ENCODE measurements around the gene COMMD8. TPM values are rescaled to one million over a fixed set of nuclear protein-coding genes. Genes with fewer than 3 reads are reported as not detected.

The COMMD8 gene
- total RNA-seq, 6 donors from 2014 or later = 6.3 to 17.2 (median 15.3) TPM

DNA sequence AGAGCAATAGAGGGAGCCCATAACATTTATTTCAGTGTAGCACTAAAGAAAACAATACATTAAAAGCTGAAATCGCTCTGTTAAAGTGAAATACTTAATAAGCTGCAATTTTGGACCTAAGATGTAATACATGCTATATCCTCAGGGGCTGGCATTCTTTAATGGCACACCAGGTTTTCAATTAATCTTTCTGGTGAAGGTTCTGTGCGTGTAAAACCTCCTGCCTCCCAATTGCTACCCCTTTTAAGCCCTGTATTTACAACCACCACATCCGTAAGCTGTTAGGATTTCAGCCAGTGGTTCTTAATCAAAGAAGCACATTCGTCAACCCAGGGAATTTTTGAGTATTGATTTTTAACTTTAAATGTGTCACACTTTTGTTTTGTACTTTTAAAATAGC is 7.6 kb upstream of the COMMD8 start:
- ATAC-seq (ENCODE audit: low FRiP score in 2 of 2) (no peak), DNase-seq (no peak)
- TF ChIP-seq POLR2AphosphoS5 (IDR thresholded peaks at IDR 0.05) (no peak), EP300 (IDR thresholded peaks at IDR 0.05) (no peak), POLR2A (IDR thresholded peaks at IDR 0.05) (no peak)
- TF ChIP-seq, protein P1, sequence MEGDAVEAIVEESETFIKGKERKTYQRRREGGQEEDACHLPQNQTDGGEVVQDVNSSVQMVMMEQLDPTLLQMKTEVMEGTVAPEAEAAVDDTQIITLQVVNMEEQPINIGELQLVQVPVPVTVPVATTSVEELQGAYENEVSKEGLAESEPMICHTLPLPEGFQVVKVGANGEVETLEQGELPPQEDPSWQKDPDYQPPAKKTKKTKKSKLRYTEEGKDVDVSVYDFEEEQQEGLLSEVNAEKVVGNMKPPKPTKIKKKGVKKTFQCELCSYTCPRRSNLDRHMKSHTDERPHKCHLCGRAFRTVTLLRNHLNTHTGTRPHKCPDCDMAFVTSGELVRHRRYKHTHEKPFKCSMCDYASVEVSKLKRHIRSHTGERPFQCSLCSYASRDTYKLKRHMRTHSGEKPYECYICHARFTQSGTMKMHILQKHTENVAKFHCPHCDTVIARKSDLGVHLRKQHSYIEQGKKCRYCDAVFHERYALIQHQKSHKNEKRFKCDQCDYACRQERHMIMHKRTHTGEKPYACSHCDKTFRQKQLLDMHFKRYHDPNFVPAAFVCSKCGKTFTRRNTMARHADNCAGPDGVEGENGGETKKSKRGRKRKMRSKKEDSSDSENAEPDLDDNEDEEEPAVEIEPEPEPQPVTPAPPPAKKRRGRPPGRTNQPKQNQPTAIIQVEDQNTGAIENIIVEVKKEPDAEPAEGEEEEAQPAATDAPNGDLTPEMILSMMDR (IDR thresholded peaks at IDR 0.05) = no peak
- no peaks in the 10 kb centered on the region for H3K4me1 ChIP-seq
- H3K9me3 ChIP-seq = no peaks in the 10 kb centered on the region
- no peaks in the 10 kb centered on the region for H3K36me3 ChIP-seq
- no peaks in the 10 kb centered on the region for H3K27me3 ChIP-seq
- H3K27ac ChIP-seq = no peak overlapping the region
- WGBS, 2 donors = 65 to 67% methylated on average over 4 of the region's 4 CpGs
- H3K4me3 ChIP-seq = no peak overlapping the region

DNA sequence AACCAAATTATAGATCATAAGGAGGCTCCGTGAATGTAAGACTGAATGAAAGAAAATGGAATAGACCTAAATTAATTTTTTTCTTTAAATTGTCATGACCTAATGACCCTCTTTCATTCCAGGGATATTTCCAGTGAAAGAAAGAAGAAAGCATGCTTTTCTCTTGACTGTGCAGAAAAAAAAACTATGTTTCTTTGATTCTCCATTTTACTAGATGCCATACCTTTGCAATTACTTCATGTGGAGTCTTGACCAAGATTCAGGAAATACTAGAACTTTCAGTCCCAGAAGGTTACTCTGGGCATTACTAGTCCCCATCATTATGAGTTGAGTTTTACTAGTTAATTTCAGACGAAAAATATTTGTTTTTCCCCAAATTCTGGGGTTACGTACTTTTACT is 6.4 kb upstream of the COMMD8 start:
- H3K4me1 ChIP-seq = no peaks in the 10 kb centered on the region
- ATAC-seq (ENCODE audit: low FRiP score in 2 of 2) = no peak
- H3K27ac ChIP-seq = no peak overlapping the region
- TF ChIP-seq EP300 (IDR thresholded peaks at IDR 0.05) = no peak
- TF ChIP-seq, protein P1 (IDR thresholded peaks at IDR 0.05) = no peak
- no peaks in the 10 kb centered on the region for H3K9me3 ChIP-seq
- H3K27me3 ChIP-seq = no peaks in the 10 kb centered on the region
- WGBS, 2 donors = 92 to 93% methylated on average over 3 of the region's 3 CpGs
- no peaks in the 10 kb centered on the region for H3K36me3 ChIP-seq
- no peak for DNase-seq
- H3K4me3 ChIP-seq = no peak overlapping the region

DNA sequence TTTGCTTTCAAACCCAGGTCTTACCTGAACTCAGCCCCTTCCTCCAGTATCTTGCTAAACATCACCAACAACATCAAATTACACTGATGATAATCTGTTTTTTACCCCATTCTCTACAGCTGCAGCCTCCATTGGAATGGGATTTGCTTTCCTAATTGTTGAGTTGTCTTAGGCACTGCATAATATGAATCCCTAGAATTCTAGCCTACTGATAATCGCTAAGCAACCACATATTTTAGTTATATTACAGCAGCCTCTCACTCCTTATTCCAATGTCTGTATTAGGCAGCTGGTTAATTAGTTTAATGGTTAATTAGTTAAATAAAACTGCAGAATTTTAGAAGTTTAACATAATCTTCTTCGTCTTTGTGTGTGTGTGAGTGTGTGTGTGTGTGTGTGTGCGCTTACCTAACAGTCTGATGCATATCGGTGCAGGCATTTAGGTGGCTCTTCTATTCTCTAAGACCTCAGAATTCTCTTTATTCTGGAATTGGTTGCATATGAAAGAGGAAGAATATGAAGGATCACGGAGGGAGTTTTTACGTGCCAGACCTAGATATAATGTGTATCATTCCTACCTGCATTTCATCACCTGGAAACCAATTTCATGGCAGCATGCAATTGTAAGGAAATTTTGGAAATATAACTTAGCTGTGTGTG is 5.3 kb upstream of the COMMD8 start:
- ATAC-seq (ENCODE audit: low FRiP score in 2 of 2) = no peak
- no peak for DNase-seq
- no peak overlapping the region for H3K27ac ChIP-seq
- H3K36me3 ChIP-seq = no peaks in the 10 kb centered on the region
- H3K4me1 ChIP-seq = peaks cover 0 to 5% (median 1%) of the 10 kb centered on the region in 4 donors
- H3K9me3 ChIP-seq = no peaks in the 10 kb centered on the region
- 75 to 80% methylated on average over 6 of the region's 6 CpGs for WGBS, 2 donors
- TF ChIP-seq POLR2A (IDR thresholded peaks at IDR 0.05) = no peak
- H3K4me3 ChIP-seq = no peak overlapping the region
- no peaks in the 10 kb centered on the region for H3K27me3 ChIP-seq

DNA sequence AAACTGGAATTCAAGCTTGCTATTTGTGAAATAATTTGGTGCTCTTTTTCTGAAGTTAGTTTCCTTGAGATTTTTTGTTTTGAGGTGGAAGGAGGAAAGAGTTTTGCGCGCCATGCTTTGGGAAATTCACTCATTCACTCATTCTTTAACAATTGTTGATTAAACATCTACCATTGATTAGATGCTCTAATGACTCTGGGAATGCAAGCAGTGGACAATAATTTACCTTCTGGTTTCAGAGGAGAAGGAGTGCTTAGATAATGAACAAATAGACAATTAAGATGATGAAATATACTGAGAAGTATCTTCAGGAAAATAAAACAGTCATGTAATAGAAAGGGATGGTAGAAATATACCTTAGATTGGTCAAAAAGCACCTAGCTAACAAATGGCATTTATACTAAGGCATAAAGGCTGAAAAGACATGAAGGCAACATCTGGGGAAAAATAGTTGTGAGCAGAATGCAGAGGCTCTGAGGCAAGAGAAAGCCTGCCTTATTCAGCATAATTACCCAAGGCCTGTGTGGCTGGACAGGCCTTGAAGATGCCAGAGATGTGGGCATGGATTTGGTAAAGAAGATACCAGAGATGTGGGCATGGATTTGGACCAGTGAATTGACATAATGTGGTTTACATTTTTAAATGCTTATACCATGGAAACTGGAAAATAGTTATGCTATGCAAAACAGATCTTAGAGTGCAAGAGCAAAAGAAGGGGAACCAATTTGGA is 2.7 kb upstream of the COMMD8 start:
- Histone ChIP-seq H3K27ac (no peak overlapping the region), H3K4me1 (peaks cover 5 to 19% (median 7%) of the 10 kb centered on the region in 4 donors), H3K27me3 (no peaks in the 10 kb centered on the region), H3K36me3 (no peaks in the 10 kb centered on the region), H3K9me3 (no peaks in the 10 kb centered on the region), H3K4me3 (no peak overlapping the region)
- ATAC-seq (ENCODE audit: low FRiP score in 2 of 2) (no peak), DNase-seq (no peak)
- TF ChIP-seq, protein P1 (IDR thresholded peaks at IDR 0.05) = no peak
- WGBS, 2 donors = 36 to 41% methylated on average over 2 of the region's 2 CpGs

DNA sequence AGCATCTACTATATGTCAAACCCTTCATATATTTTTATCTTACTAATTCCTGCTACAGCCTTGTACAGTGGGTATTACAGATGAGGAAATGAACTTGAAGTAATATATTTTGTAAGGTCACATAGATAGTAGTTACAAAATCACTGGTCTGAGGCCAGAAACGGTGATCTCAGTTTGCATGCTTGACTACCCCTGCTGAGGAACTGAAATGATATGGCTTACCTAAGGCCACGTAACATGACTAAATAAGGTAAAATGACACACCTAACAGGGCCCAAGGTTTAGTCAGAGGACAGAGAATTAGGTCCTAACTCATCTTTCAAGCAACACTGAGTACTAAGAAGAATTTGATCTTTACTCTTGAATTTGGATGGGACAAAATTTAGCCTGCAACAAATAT is 1.5 kb upstream of the COMMD8 start:
- no peaks in the 10 kb centered on the region for H3K36me3 ChIP-seq
- H3K4me3 ChIP-seq = no peak overlapping the region
- no peak for ATAC-seq (ENCODE audit: low FRiP score in 2 of 2)
- TF ChIP-seq, protein P1 (IDR thresholded peaks at IDR 0.05) = no peak
- no peak for TF ChIP-seq POLR2A (IDR thresholded peaks at IDR 0.05)
- no peak for TF ChIP-seq POLR2AphosphoS5 (IDR thresholded peaks at IDR 0.05)
- TF ChIP-seq EP300 (IDR thresholded peaks at IDR 0.05) = no peak
- no peaks in the 10 kb centered on the region for H3K27me3 ChIP-seq
- peaks cover 5 to 19% (median 7%) of the 10 kb centered on the region in 4 donors for H3K4me1 ChIP-seq
- H3K27ac ChIP-seq = no peak overlapping the region
- DNase-seq = no peak
- H3K9me3 ChIP-seq = no peaks in the 10 kb centered on the region
- 60 to 67% methylated on average over 2 of the region's 2 CpGs for WGBS, 2 donors
